ENCODE measurements around the gene CACNA1I. TPM values are rescaled to one million over a fixed set of nuclear protein-coding genes. Genes with fewer than 3 reads are reported as not detected.

CACNA1I gene
- polyA plus RNA-seq, 1 of the 3 experiments (the other 2 are of a cell fraction): not detected

DNA sequence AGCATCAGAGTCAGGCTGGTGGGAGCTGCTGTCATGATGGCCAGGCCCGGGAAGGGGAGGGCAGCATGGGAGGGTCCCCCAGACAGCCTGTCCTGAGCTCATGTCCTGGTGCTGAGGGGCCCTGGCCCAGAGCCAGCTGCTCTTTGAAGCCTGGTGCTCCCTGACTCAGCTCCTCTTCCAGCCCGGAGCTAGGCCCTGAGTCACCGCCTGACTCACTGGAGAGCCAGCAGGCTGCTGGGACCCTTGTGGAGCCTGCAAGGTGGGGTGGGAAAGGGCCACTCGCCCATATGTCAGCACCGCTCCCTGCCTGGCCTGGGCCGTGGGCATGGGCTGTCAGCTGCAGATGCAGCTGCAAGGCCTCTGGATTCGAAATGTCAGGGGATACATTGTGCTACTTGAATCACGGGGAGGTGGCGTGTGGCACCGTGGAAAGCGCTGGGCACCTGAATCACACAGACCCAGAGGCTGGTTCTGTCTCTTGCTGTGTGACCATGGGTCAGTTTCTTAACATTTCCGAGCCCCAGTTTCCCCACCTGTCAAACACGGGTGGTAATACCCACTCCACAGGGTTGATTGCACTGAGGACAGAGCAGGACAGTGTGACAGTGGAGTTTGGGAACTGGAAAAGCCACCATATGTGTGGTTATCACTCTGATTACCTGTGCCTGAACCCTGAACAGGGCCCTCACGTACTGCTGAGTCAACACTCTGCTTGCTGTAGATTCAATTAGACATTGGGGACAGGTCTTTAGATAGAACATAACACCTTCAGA lies 4.4 kb downstream of the CACNA1I start:
- POLR2A ChIA-PET: no interaction called here
- 67% methylated on average over 1 of the region's 14 CpGs for WGBS (ENCODE audit: low lambda C conversion rate)

DNA sequence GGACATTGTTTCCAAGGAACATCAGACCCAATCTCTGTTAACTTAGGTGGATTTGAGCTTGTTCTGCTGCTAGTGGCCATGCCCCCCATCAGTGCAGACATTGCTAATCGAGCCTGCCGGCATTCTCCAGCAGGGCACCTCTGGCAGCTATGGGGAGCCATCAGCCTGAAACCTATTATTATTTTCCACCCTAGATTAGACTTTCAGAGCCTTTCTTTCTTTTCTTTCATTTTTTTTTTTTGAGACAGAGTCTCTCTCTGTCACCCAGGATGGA lies 4.9 kb downstream of the CACNA1I start:
- Histone ChIP-seq H3K9ac (no peak overlapping the region), H3K79me2 (ENCODE audit: insufficient read depth) (no peaks in the 10 kb centered on the region), H3K4me2 (no peak overlapping the region), H3K27ac (ENCODE audit: low read depth in 2 of 2, low read length in 1 of 2) (no peak overlapping the region), H3K4me3 (ENCODE audit: low read depth in 2 of 2, low read length in 1 of 2) (no peak overlapping the region), H3K9me3 (no peaks in the 10 kb centered on the region), H3K4me1 (ENCODE audit: control insufficient read depth in 1 of 2, insufficient read depth in 2 of 2, low read depth in 1 of 2, low read length in 1 of 2) (peaks cover 0 to 9% of the 10 kb centered on the region in 2 experiments; a peak in 1 of 4 replicates), H2AFZ (ENCODE audit: low read depth) (no peak overlapping the region), H3K36me3 (replicated peaks in 1 of 2; ENCODE audit: control insufficient read depth in 1 of 2, insufficient read depth in 2 of 2, low read length in 1 of 2) (no peaks in the 10 kb centered on the region), H3K9me2 (no peaks in the 10 kb centered on the region), H3F3A (replicated peaks; ENCODE audit: insufficient read depth) (no peaks in the 10 kb centered on the region), H3K27me3 (ENCODE audit: insufficient read depth) (no peaks in the 10 kb centered on the region), H4K20me1 (ENCODE audit: insufficient read depth) (no peaks in the 10 kb centered on the region)
- ChIA-PET CTCF (interaction anchor here (1.0 to 1.5 kb wide), 3 partner anchors 14 to 449 kb away, joined by 3 to 6 read pairs (median 3); no protein-coding TSS in a partner anchor), POLR2A (no interaction called here)
- no peak for DNase-seq
- 80% methylated on average over 2 of the region's 2 CpGs for WGBS (ENCODE audit: low lambda C conversion rate)
- TF ChIP-seq CHD2 (IDR thresholded peaks at IDR 0.05; ENCODE audit: low read length, partially characterized antibody): no peak
- TF ChIP-seq, protein P1, sequence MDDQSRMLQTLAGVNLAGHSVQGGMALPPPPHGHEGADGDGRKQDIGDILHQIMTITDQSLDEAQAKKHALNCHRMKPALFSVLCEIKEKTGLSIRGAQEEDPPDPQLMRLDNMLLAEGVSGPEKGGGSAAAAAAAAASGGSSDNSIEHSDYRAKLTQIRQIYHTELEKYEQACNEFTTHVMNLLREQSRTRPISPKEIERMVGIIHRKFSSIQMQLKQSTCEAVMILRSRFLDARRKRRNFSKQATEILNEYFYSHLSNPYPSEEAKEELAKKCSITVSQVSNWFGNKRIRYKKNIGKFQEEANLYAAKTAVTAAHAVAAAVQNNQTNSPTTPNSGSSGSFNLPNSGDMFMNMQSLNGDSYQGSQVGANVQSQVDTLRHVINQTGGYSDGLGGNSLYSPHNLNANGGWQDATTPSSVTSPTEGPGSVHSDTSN (IDR thresholded peaks at IDR 0.05): no peak

More for the DNA sequence above, 4.4 kb downstream of the CACNA1I start:
- H3K9me2 ChIP-seq: no peaks in the 10 kb centered on the region
- no peaks in the 10 kb centered on the region for H3K27me3 ChIP-seq (ENCODE audit: insufficient read depth)
- DNase-seq: no peak
- H3K36me3 ChIP-seq (replicated peaks in 1 of 2; ENCODE audit: control insufficient read depth in 1 of 2, insufficient read depth in 2 of 2, low read length in 1 of 2): no peaks in the 10 kb centered on the region
- H3K79me2 ChIP-seq (ENCODE audit: insufficient read depth): no peaks in the 10 kb centered on the region
- H3K9me3 ChIP-seq: no peaks in the 10 kb centered on the region
- H3K9ac ChIP-seq: no peak overlapping the region
- TF ChIP-seq SMC3 (IDR thresholded peaks at IDR 0.05; ENCODE audit: low read depth, low read length): no peak
- peak; percentile 79 for TF ChIP-seq JUND (IDR thresholded peaks at IDR 0.05)
- TF ChIP-seq, protein P2, sequence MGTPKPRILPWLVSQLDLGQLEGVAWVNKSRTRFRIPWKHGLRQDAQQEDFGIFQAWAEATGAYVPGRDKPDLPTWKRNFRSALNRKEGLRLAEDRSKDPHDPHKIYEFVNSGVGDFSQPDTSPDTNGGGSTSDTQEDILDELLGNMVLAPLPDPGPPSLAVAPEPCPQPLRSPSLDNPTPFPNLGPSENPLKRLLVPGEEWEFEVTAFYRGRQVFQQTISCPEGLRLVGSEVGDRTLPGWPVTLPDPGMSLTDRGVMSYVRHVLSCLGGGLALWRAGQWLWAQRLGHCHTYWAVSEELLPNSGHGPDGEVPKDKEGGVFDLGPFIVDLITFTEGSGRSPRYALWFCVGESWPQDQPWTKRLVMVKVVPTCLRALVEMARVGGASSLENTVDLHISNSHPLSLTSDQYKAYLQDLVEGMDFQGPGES (IDR thresholded peaks at IDR 0.05; ENCODE audit: low read depth, low read length): no peak
- TF ChIP-seq, protein P3, sequence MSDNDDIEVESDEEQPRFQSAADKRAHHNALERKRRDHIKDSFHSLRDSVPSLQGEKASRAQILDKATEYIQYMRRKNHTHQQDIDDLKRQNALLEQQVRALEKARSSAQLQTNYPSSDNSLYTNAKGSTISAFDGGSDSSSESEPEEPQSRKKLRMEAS (IDR thresholded peaks at IDR 0.05; ENCODE audit: low read depth): peak; percentile 33; the same call in 1 of the 2 replicates
- TF ChIP-seq EP300 (IDR thresholded peaks at IDR 0.05; ENCODE audit: borderline replicate concordance in 1 of 2, low read depth in 1 of 2, low read length in 1 of 2): peak in 1 of 2 experiments; percentile 18; a peak in 1 of 4 replicates
- peak; percentile 94 for TF ChIP-seq FOSL2 (IDR thresholded peaks at IDR 0.05; ENCODE audit: borderline replicate concordance, low read depth)
- TF ChIP-seq MEF2A (IDR thresholded peaks at IDR 0.05; ENCODE audit: borderline replicate concordance, low read depth): no peak
- TF ChIP-seq TCF12 (IDR thresholded peaks at IDR 0.05): peak; percentile 72
- TF ChIP-seq, protein P4, sequence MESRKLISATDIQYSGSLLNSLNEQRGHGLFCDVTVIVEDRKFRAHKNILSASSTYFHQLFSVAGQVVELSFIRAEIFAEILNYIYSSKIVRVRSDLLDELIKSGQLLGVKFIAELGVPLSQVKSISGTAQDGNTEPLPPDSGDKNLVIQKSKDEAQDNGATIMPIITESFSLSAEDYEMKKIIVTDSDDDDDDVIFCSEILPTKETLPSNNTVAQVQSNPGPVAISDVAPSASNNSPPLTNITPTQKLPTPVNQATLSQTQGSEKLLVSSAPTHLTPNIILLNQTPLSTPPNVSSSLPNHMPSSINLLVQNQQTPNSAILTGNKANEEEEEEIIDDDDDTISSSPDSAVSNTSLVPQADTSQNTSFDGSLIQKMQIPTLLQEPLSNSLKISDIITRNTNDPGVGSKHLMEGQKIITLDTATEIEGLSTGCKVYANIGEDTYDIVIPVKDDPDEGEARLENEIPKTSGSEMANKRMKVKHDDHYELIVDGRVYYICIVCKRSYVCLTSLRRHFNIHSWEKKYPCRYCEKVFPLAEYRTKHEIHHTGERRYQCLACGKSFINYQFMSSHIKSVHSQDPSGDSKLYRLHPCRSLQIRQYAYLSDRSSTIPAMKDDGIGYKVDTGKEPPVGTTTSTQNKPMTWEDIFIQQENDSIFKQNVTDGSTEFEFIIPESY (IDR thresholded peaks at IDR 0.05; ENCODE audit: borderline replicate concordance, low read depth): no peak
- peak; percentile 84 for TF ChIP-seq NFIC (IDR thresholded peaks at IDR 0.05; ENCODE audit: borderline replicate concordance)
- peak; percentile 36; the same call in 1 of the 2 replicates for TF ChIP-seq RXRA (IDR thresholded peaks at IDR 0.05; ENCODE audit: borderline replicate concordance, low read depth)
- peak overlapping the region; percentile 24; the same call in 1 of the 2 replicates for H3K4me2 ChIP-seq
- peaks cover 0 to 9% of the 10 kb centered on the region in 2 experiments; a peak in 1 of 4 replicates for H3K4me1 ChIP-seq (ENCODE audit: control insufficient read depth in 1 of 2, insufficient read depth in 2 of 2, low read depth in 1 of 2, low read length in 1 of 2)
- CTCF ChIA-PET: interaction anchor here (1.0 to 1.5 kb wide), 3 partner anchors 15 to 450 kb away, joined by 3 to 6 read pairs (median 3); no protein-coding TSS in a partner anchor
- H3F3A ChIP-seq (replicated peaks; ENCODE audit: insufficient read depth): no peaks in the 10 kb centered on the region
- no peak overlapping the region for H2AFZ ChIP-seq (ENCODE audit: low read depth)
- H3K4me3 ChIP-seq (ENCODE audit: low read depth in 2 of 2, low read length in 1 of 2): no peak overlapping the region
- H4K20me1 ChIP-seq (ENCODE audit: insufficient read depth): no peaks in the 10 kb centered on the region
- no peak overlapping the region for H3K27ac ChIP-seq (ENCODE audit: low read depth in 2 of 2, low read length in 1 of 2)

Data from SK-N-SH (cell line).